AG04449 (cell line): ENCODE results near the gene VPS13C.

Source experiments
- CTCF ChIA-PET: fragments of 350-600 bp; formaldehyde crosslinking; extraction: SDS; loops from one replicate; lab custom pipeline; 2021; ENCODE audit warnings: antibody characterized with exemption; lab: Yijun Ruan, JAX
- POLR2A ChIA-PET: fragments of 400-600, 350-600 bp; formaldehyde crosslinking; extraction: SDS; loops from one replicate; lab custom pipeline; 2020; ENCODE audit warnings: antibody characterized with exemption, inconsistent platforms; lab: Yijun Ruan, JAX
- DNase-seq: peaks from one replicate; pipeline ENCODE4 v3.0.0-alpha.2; 2010; ENCODE audit warnings: low read depth, low spot score
- H3K4me3 ChIP-seq: 2 replicates; pipeline ENCODE4 v1.5.1; 2011; ENCODE audit warnings: low read depth, mild to moderate bottlenecking, control low read depth, low read length
- CTCF ChIP-seq: IDR thresholded peaks from one replicate; pipeline ENCODE4 v1.5.1; 2011; ENCODE audit warnings: mild to moderate bottlenecking, moderate library complexity, low read length, control low read depth, inconsistent platforms; ENCODE audit not compliant: insufficient read depth; ENCODE audit errors: missing control alignments

VPS13C gene

GRCh38 chr15:61893146-61893545 lies 167.1 kb downstream of the VPS13C start:
- ChIA-PET POLR2A (no interaction called here), CTCF (interaction anchor here (0.8 to 1.3 kb wide), 2 partner anchors 24 to 178 kb away, joined by 3 read pairs; no protein-coding TSS in a partner anchor)
- no peak overlapping the region for H3K4me3 ChIP-seq
- TF ChIP-seq CTCF = no peak
- no peak for DNase-seq

DNA sequence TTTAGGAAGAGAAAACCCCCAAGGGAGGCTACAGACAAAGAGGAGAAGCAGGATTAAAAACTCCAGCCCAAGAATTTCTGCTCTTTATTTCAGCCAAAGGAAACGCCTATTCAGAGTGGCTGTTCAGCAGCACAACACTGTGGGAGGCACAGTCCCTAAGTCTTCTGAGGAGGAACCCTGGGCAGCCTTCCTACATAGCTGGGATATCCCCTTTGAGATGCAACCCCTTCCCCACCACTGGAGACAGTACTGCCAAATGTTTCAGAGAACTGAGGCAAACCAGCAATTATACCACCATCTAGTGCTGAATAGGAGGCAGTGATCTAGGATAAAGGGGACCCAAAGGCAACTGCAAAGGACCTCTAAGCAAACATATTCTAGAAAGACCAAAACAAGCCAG lies 168.1 kb downstream of the VPS13C start:
- ChIA-PET POLR2A (no interaction called here), CTCF (interaction anchor here (1.3 kb wide), 1 partner anchor 179 kb away, joined by 3 read pairs; no protein-coding TSS in a partner anchor)
- no peak for DNase-seq
- TF ChIP-seq CTCF = no peak
- no peak overlapping the region for H3K4me3 ChIP-seq

DNA sequence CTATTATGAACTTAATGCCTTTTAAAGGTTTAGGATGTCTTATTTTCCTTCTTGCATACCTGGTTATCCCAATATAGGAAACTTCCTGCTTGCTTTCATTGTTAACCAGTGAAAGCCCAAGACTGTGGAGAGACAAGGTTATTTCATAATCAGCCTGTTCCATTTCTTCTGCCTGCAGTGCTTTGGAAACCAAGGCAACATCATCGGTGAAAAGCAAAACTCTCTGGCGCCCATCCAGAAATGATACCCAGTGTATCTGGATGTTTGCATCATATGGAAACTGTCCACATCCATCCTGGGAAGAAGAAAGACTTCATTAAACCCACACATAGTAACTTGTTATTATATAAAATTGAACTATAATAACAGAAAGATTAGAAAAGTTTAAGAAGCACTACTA lies 170.1 kb downstream of the VPS13C start:
- TF ChIP-seq CTCF = no peak
- POLR2A ChIA-PET = no interaction called here
- CTCF ChIA-PET = no interaction called here
- no peak overlapping the region for H3K4me3 ChIP-seq
- DNase-seq = no peak

GRCh38 chr15:61889706-61890105 lies 170.5 kb downstream of the VPS13C start:
- ChIA-PET POLR2A (no interaction called here), CTCF (no interaction called here)
- no peak for TF ChIP-seq CTCF
- DNase-seq = no peak
- no peak overlapping the region for H3K4me3 ChIP-seq

GRCh38 chr15:61888074-61888780 lies 172.0 kb downstream of the VPS13C start:
- DNase-seq = no peak
- H3K4me3 ChIP-seq = no peak overlapping the region
- no peak for TF ChIP-seq CTCF
- POLR2A ChIA-PET = no interaction called here
- CTCF ChIA-PET = interaction anchor here (0.6 to 1.3 kb wide), 3 partner anchors 16 to 419 kb away, joined by 3 read pairs; no protein-coding TSS in a partner anchor

DNA sequence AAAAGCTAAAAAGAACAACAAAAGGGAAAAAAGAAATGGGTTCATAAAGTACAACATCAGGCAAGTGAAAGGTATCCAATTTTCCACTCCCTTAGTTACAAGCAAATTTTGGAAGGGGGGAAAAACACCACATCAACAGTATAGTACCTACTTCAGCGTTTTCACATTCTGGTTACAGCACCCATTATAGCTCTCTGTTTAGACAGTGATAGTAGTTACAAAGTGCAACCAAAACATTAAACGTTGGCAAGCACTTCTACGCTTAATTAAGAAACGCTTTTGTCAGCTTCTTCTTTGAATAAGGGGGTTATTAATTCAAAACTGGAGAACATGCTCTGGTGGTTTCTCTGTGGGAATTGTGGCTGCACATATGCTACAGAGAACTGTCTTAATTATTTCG lies 180.2 kb downstream of the VPS13C start:
- CTCF ChIA-PET = interaction anchor here (0.8 to 1.2 kb wide), 5 partner anchors 10 to 427 kb away, joined by 3 to 4 read pairs (median 3); no protein-coding TSS in a partner anchor
- DNase-seq = no peak
- POLR2A ChIA-PET = no interaction called here
- TF ChIP-seq CTCF = no peak
- H3K4me3 ChIP-seq = no peak overlapping the region
